Subcutaneous adipose tissue (tissue), 4 donors: ENCODE data around the gene AK9. TPM values are rescaled to one million over a fixed set of nuclear protein-coding genes. Genes with fewer than 3 reads are reported as not detected.

Experiments
- total RNA-seq, 4 donors: library from RNA; depleted of rRNA; stranded (reverse); fragments of >200 nt; gene quantifications; one replicate each; pipeline ENCODE4 v1.1.0, GENCODE V29; 2016
- TF ChIP-seq, protein P1 (sequence below): fragments of 450-650 bp; IDR thresholded peaks from one replicate; pipeline ENCODE4 v1.5.1; 2016; ENCODE audit warnings: low read depth, mild to moderate bottlenecking, control low read depth, antibody characterized with exemption, moderate library complexity

AK9 gene
- total RNA-seq, 4 donors from 2014 or later: 7.0 to 9.8 (median 8.1) TPM

DNA sequence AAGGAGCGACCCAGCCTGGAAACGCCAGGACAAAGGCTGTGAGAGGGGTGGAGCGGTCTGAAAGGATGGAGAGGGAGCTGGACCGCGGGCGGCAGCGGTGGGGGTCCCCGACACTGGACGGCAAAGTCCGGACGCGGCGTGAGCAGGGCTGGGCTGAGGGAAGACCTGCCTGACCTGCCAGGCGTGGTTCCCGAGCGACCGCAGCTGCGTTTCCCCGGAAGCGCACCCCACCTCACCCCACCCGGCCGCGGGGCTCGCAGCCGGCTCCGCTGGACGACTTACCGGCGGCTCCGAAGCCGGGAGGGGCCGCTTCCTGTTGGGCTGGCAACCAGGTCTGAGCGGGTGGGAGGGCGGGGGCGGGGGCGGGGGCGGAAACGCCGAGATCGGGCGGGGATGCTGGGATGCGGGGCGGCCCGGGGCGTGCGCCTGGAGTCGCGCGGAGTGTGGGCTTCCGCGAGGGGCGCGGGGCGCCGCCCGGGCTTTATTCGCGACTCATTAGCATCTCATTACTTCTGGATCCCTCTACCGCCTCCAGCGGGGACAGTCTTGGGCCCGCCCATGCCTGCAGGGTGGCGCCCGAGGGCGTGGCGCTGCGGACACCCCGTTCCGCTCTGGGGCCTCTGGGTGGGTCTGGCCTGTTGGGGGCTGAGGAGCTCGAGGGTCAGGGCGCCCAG is 235.4 kb downstream of the AK9 start, which contains the start of gene MICAL1:
Gene MICAL1 (minus strand): TSS at position 336 of the 674 bp plus-strand sequence. CDS start 1,576 bp downstream, outside the sequence.
- TF ChIP-seq, protein P1, sequence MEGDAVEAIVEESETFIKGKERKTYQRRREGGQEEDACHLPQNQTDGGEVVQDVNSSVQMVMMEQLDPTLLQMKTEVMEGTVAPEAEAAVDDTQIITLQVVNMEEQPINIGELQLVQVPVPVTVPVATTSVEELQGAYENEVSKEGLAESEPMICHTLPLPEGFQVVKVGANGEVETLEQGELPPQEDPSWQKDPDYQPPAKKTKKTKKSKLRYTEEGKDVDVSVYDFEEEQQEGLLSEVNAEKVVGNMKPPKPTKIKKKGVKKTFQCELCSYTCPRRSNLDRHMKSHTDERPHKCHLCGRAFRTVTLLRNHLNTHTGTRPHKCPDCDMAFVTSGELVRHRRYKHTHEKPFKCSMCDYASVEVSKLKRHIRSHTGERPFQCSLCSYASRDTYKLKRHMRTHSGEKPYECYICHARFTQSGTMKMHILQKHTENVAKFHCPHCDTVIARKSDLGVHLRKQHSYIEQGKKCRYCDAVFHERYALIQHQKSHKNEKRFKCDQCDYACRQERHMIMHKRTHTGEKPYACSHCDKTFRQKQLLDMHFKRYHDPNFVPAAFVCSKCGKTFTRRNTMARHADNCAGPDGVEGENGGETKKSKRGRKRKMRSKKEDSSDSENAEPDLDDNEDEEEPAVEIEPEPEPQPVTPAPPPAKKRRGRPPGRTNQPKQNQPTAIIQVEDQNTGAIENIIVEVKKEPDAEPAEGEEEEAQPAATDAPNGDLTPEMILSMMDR: no peak

DNA sequence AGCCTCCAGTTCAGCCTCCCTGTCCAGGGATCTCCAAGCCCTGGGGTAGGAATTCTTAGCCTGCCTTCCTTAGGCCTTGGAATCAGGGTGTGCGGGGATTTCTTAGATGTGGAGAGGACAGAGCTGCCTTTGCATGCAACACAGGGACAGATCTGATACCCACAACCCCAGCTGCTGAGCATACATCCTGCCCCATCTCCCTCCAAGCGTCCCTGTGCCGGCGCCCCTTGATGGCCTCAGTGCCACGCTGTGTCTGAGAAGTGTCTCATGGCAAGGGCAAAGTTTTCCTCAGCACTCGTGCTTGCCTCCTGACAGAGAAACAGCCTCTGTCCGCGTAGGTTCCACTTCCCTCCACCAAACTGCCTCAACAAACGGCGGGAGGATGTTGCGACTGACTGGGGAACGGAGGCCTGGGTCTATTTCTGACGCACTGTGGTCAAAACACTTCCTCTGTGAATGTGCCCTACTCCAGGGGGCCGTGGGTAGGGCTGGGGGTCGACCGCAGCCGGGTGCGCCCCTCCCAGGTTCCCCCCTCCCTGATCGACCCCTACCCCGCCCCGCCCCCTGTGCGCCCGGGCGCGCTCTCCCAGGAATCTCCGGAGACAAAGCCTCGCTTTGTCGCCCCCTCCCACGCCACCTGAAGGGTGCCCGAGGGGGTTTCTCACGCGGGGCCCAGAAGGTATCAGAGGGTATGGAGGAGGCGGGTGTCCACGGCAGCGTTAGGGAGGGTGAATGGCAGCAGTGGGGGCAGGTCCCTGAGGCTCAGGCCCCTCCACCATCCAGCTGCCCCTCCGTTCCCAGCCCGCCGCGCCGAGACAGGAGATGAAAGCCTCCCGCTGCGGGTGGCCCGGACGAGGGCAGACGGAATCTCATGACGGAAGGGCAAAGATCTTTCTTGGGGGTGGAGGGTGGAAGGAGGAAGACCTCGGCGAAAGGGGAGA is 236.2 kb downstream of the AK9 start:
- TF ChIP-seq, protein P1: no peak

DNA sequence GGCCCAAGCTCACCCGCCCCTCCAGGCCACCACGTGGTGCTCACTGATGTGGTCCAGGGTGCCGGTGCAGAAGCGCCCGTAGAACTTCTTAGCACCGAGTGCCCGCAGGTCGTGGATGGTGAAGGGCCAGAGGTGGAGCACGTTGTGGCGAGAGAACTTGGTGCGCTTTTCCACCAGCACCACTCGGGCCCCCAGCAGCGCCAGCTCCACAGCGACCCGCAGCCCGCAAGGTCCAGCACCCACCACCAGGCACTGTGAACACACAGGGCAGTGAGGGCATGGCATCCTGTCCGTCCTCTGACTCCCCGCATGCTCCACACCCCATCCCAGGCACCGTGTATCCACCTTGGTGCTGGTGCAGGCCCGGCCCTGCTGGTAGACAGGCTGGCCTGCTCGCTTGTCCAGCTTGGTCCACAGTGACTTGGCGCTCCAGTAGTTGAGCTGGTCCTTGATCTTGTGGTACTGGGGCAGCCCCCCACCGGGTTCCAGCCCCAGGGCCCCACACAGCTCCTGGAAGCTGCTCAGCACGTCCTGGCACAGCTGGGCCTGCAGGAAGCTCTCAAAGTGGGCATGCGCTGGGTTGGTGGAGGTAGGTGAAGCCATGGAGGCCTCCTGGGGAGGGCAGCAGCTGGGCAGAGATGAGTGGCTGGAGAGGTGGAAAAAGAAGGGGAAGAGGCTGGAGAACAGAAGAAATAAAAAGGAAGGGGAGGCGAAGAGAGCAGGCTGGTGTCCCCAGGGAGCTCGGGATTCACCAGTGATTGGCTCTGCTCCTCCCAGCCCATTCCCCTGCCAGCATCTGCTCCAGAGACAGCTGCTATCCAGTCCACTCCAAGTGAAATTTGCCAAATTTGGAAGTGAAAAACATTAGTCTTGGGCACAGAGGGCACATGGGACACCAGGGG is 237.2 kb downstream of the AK9 start:
- TF ChIP-seq, protein P1: no peak

DNA sequence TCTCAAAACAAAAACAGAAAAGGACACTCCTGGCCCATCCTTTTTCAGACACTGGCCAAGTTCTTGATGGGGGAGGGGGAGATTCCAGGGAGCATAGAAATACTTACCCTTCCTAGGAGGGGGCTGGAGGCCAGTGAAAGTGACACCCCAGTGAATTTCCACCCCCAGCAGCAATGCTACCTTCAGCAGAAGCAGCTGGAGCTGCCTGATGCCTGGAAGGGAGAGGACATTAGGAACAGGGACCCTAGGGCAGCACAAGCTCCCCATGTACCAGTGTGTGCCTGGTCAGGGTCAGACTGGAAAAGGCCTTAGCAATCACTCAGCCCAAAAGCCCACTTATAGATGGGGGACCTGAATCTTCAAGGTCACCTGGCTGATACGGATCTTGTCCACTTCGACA is 237.8 kb downstream of the AK9 start:
- TF ChIP-seq, protein P1: no peak

DNA sequence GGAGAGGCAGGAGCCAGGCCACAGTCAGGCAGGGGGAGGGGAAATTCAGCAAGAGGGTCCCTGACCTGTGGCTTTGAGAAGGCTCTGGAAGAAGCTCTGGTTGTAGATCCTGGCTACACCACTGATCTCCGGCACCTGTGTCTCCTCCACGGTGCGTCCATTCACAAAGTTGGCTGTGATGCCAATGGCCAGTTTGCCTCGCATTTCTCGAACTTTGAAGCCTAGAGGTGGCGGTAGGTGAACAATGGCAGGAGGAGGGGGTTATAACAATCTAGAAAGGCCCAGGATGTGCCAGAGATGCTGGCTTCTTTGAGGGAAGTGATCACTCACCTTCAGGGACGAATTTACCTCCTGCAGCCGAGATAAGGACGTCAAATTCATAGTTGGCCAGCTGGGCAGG is 238.8 kb downstream of the AK9 start:
- TF ChIP-seq, protein P1: no peak

DNA sequence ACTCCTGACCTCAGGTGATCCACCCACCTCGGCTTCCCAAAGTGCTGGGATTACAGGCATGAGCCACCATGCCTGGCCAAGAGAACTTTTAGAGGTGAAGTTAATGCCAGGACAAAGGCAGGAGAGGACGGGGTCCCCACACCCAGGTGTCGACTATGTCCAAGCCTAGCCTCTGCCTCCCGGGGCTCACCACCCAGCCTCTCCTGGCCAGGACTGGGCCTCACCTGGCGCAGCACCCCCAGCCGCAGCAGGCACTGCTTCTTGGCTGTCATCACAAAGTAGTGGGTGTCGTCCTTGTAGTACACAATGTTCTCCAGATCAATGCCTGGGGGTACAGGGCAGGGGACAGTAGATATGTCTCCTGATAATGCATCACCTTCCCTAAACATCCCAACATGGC is 239.6 kb downstream of the AK9 start:
- TF ChIP-seq, protein P1: no peak
